Activated naive CD8-positive, alpha-beta T cell treated with anti-CD3 and anti-CD28 coated beads for 36 hours (primary cell): ENCODE data around the gene CRKL. TPM values are rescaled to one million over a fixed set of nuclear protein-coding genes. Genes with fewer than 3 reads are reported as not detected.

Source experiments
- total RNA-seq, 2 experiments: library from RNA; stranded (reverse); gene quantifications; one replicate each; pipeline ENCODE4 v1.2.3, GENCODE V29; 2021

CRKL gene
- total RNA-seq, 2 experiments from 2014 or later, result 82.1 to 82.2 TPM

Other genes with a start within 250 kb of the CRKL start
- gene SERPIND1, start 143.3 kb upstream of the CRKL start, total RNA-seq, result not detected
- 10 to 100 TPM; 49.3 to 51.3 TPM for gene PI4KA, start 58.6 kb upstream of the CRKL start, total RNA-seq
- gene SNAP29, start 58.4 kb upstream of the CRKL start, total RNA-seq, result 10 to 100 TPM; 21.5 to 22.1 TPM
- gene AIFM3, start 49.8 kb downstream of the CRKL start, total RNA-seq, result under 1 TPM in 1 of 2 experiments, not detected in 1; 0.14 TPM
- gene LZTR1, start 64.9 kb downstream of the CRKL start, total RNA-seq, result 10 to 100 TPM; 32.4 to 39.2 TPM
- gene THAP7, start 84.7 kb downstream of the CRKL start, total RNA-seq, result 10 to 100 TPM; 34.3 to 34.5 TPM
- under 1 TPM; 0.14 to 0.43 TPM for gene P2RX6, start 97.8 kb downstream of the CRKL start, total RNA-seq
- gene SLC7A4, start 115.2 kb downstream of the CRKL start, total RNA-seq, result under 1 TPM; 0.41 to 0.44 TPM
- not detected for gene LRRC74B, start 128.5 kb downstream of the CRKL start, total RNA-seq